GM12878 (cell line): ENCODE results near the gene SRXN1. TPM values are rescaled to one million over a fixed set of nuclear protein-coding genes. Genes with fewer than 3 reads are reported as not detected.

Experiments used
- ATAC-seq: fragments of 200-7000 bp; cut with Tn5 transposase; 3 replicates; pipeline ENCODE4 v1.9.1; 2020; ENCODE audit warnings: mild to moderate bottlenecking, moderate library complexity
- BruUV-seq: library from RNA; stranded (reverse); fragments of 400-500 nt; replicated peaks from 2 replicates; lab custom pipeline; 2021; lab: Mats Ljungman, UMichigan
- CTCF ChIA-PET: fragments of 300-600 bp; sonication (Branson Sonifier 250); formaldehyde crosslinking; extraction: SDS; loops from one replicate; lab custom pipeline; 2021; ENCODE audit warnings: inconsistent platforms; lab: Yijun Ruan, JAX
- POLR2A ChIA-PET: fragments of 350-600 bp; formaldehyde crosslinking; extraction: SDS; loops from one replicate; lab custom pipeline; 2021; ENCODE audit warnings: inconsistent platforms; lab: Charles Lee
- RAD21 ChIA-PET: fragments of 300-600 bp; sonication (Branson Sonifier 250); formaldehyde crosslinking; loops from one replicate; lab custom pipeline; 2023; ENCODE audit warnings: antibody characterized with exemption; ENCODE audit not compliant: unreplicated experiment; lab: Charles Lee
- SMC1A ChIA-PET: fragments of 300-600 bp; sonication (Branson Sonifier 250); formaldehyde crosslinking; loops from one replicate; lab custom pipeline; 2023; ENCODE audit not compliant: unreplicated experiment, uncharacterized antibody; lab: Charles Lee
- DNase-seq: peaks from one replicate; pipeline ENCODE4 v3.0.0-alpha.2; 2011; ENCODE audit warnings: low read depth, low spot score
- FAIRE-seq: peaks from 3 replicates; lab custom pipeline; 2011; peaks lifted over from hg19 to GRCh38; lab: Jason Lieb, UNC
- H2AFZ ChIP-seq: 2 replicates; pipeline ENCODE4 v1.6.0; 2011; ENCODE audit warnings: low read depth, low read length, control low read depth; ENCODE audit not compliant: control insufficient read depth
- H3K27ac ChIP-seq: 2 replicates; pipeline ENCODE4 v1.5.1; 2011; ENCODE audit warnings: control low read depth; ENCODE audit not compliant: control insufficient read depth, insufficient read depth
- H3K27me3 ChIP-seq, 2 experiments: replicated peaks in 1 of 2; 2 replicates each; pipeline versions ENCODE4 v1.6.0 to v1.6.1; 2011; ENCODE audit warnings: low read length in 1 of 2; ENCODE audit not compliant: control insufficient read depth in 2 of 2, insufficient read depth in 2 of 2
- H3K36me3 ChIP-seq, 2 experiments: 2 replicates each; pipeline ENCODE4 v1.5.1; 2011; ENCODE audit warnings: low read length in 1 of 2; ENCODE audit not compliant: control insufficient read depth in 2 of 2, insufficient read depth in 2 of 2
- H3K4me1 ChIP-seq: 2 replicates; pipeline ENCODE4 v1.6.1; 2011; ENCODE audit warnings: mild to moderate bottlenecking, low read length, moderate library complexity, mixed read lengths; ENCODE audit not compliant: control insufficient read depth, insufficient read depth
- H3K4me2 ChIP-seq: 2 replicates; pipeline ENCODE4 v1.6.0; 2011; ENCODE audit warnings: control low read depth; ENCODE audit not compliant: control insufficient read depth, insufficient read depth
- H3K4me3 ChIP-seq: fragments of 200-600 bp; sonication (generic); 2 replicates; pipeline ENCODE4 v1.5.1; 2016
- H3K79me2 ChIP-seq: 2 replicates; pipeline ENCODE4 v1.6.0; 2011; ENCODE audit warnings: low read length; ENCODE audit not compliant: control insufficient read depth, insufficient read depth
- H3K9ac ChIP-seq: 2 replicates; pipeline ENCODE4 v1.8.0; 2011; ENCODE audit warnings: low read length, control low read depth, mixed read lengths; ENCODE audit not compliant: control insufficient read depth, insufficient read depth
- H3K9me3 ChIP-seq: replicated peaks from 3 replicates; pipeline ENCODE4 v1.5.1; 2011; ENCODE audit warnings: mild to moderate bottlenecking, low read length; ENCODE audit not compliant: control insufficient read depth, insufficient read depth
- H4K20me1 ChIP-seq: 2 replicates; pipeline ENCODE4 v1.6.0; 2011; ENCODE audit not compliant: control insufficient read depth, insufficient read depth
- BCL11A ChIP-seq: IDR thresholded peaks from 2 replicates; pipeline ENCODE4 v1.6.1; 2011; ENCODE audit warnings: low read depth, low read length
- CBFB ChIP-seq: IDR thresholded peaks from 2 replicates; pipeline ENCODE4 v1.6.1; 2016; ENCODE audit warnings: antibody characterized with exemption, low read depth
- PML ChIP-seq: IDR thresholded peaks from 2 replicates; pipeline ENCODE4 v1.6.1; 2012; ENCODE audit warnings: low read length, inconsistent platforms
- RB1 ChIP-seq: fragments of 450-650 bp; formaldehyde crosslinking; IDR thresholded peaks from 2 replicates; pipeline ENCODE4 v1.6.1; 2017; ENCODE audit warnings: mild to moderate bottlenecking, borderline replicate concordance
- WGBS: methylation state at CpG from one replicate; pipeline ENCODE4 v1.1.6; 2016; ENCODE audit warnings: low lambda C conversion rate; ENCODE audit not compliant: insufficient replicate concordance, insufficient coverage; ENCODE audit errors: missing lambda C conversion rate; 5-methylcytosine and 5-hydroxymethylcytosine counted together
- in situ Hi-C: fragments of 300-500 bp; cut with MboI; formaldehyde crosslinking; loops from 9 replicates; pipeline ENCODE4 v1.14.3; 2018; ENCODE audit warnings: mixed read lengths
- intact Hi-C: fragments of 100-400 bp; cut with micrococcal nuclease; formaldehyde crosslinking; loops from one replicate; pipeline ENCODE4 v1.14.2; 2022; ENCODE audit not compliant: unreplicated experiment
- polyA plus RNA-seq, 11 experiments: library from polyadenylated mRNA; depleted of rRNA in 4 of 11; unstranded in 6 of 11; stranded (reverse) in 5 of 11; fragments of >200 nt; fragmentation: Nextera tagmentation in 4 of 11; fragmentation: Illumina TruSeq in 1 of 11; extraction: Ambion mirVana in 4 of 11; extraction: Trizol in 1 of 11; gene quantifications; 1 replicate in 1 of 11; 2 replicates in 10 of 11; pipeline versions ENCODE4 v1.2.1 to v1.2.3, GENCODE V29; 2011 to 2016; ENCODE audit warnings: inconsistent platforms in 2 of 11, missing spikeins in 2 of 11, low read depth in 1 of 11
- total RNA-seq, 4 experiments: library from RNA; depleted of rRNA in 3 of 4; stranded (reverse); fragments of >200 nt in 3 of 4; fragmentation: Illumina TruSeq in 1 of 4; extraction: Trizol in 1 of 4; gene quantifications; 2 replicates each; pipeline versions ENCODE4 v1.2.1 to v1.2.3, GENCODE V29; 2013 to 2021
- TF ChIP-seq, protein P1 (sequence below): fragments of 450-650 bp; IDR thresholded peaks from 2 replicates; pipeline ENCODE4 v1.6.1; 2016; ENCODE audit warnings: mild to moderate bottlenecking

The SRXN1 gene
- total and polyA plus RNA-seq, 10 of the 15 experiments (the other 5 are each of a cell fraction or from before 2014, with no cell fraction given) = 4.1 to 20.5 (median 15.6) TPM

DNA sequence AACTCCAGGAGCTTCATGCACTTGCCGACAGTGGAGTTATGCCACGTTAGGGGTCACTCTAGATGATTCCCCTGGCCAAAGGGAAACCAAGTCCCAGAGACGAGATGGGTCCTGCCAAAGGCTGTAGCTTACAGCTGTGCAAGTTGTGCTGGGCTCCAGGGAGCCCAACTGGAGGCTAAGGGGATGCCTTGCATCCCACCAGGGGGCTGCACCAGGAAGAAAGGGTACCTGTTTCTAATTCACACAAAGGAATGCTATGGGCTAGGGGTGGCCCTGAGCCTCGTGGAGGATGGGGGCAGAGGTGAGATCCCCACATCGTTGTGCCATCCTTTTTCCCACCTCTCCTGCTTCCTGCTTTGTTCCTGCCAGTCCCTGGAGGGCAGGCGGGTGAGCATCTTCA lies 46.3 kb upstream of the SRXN1 start:
- Histone ChIP-seq H3K4me2 (no peak overlapping the region), H3K9me3 (no peaks in the 10 kb centered on the region), H3K79me2 (no peaks in the 10 kb centered on the region), H3K4me3 (no peak overlapping the region), H2AFZ (no peak overlapping the region), H3K27me3 (peaks cover 0 to 1% of the 10 kb centered on the region in 2 experiments; a peak in 3 of 4 replicates), H3K4me1 (no peaks in the 10 kb centered on the region), H3K9ac (no peak overlapping the region), H3K36me3 (no peaks in the 10 kb centered on the region), H4K20me1 (no peaks in the 10 kb centered on the region), H3K27ac (no peak overlapping the region)
- WGBS = 14% methylated on average over 6 of the region's 6 CpGs
- FAIRE-seq = no peak
- SMC1A ChIA-PET = no interaction called here
- ATAC-seq = no peak
- in situ Hi-C loops = no loop called here
- POLR2A ChIA-PET = no interaction called here
- CTCF ChIA-PET = interaction anchor here (1.1 kb wide), 1 partner anchor 40 kb away, joined by 3 read pairs; no protein-coding TSS in a partner anchor
- BruUV-seq = no TSS peak
- DNase-seq = no peak
- intact Hi-C loops = no loop called here
- TF ChIP-seq BCL11A = no peak
- RAD21 ChIA-PET = no interaction called here

DNA sequence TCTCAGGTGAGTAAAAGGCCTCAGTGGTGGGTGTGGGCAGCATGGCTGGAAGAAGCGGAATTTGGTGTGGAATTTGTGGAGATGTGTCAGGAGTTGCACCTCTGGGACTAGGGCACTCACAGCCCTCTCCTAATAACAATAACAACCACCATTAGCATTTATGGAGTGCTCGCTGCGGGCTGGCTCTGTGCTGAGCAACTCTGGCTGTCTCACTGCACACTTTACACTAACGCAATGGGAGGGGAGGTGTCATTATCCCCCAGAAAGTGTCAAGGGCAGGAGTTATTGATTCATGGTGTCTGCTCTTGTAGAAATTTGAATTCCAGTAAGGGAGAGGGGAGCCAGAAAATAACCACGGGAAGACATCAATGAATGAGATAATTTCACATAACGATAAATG lies 45.3 kb upstream of the SRXN1 start:
- CTCF ChIA-PET = no interaction called here
- no peak for FAIRE-seq
- no peak overlapping the region for H2AFZ ChIP-seq
- POLR2A ChIA-PET = no interaction called here
- no peak overlapping the region for H3K4me3 ChIP-seq
- no TSS peak for BruUV-seq
- DNase-seq = no peak
- WGBS = 34% methylated on average over 6 of the region's 6 CpGs
- no peak for ATAC-seq
- no peaks in the 10 kb centered on the region for H3K79me2 ChIP-seq
- TF ChIP-seq PML = no peak
- no peak for TF ChIP-seq CBFB
- no peak for TF ChIP-seq RB1
- TF ChIP-seq, protein P1, sequence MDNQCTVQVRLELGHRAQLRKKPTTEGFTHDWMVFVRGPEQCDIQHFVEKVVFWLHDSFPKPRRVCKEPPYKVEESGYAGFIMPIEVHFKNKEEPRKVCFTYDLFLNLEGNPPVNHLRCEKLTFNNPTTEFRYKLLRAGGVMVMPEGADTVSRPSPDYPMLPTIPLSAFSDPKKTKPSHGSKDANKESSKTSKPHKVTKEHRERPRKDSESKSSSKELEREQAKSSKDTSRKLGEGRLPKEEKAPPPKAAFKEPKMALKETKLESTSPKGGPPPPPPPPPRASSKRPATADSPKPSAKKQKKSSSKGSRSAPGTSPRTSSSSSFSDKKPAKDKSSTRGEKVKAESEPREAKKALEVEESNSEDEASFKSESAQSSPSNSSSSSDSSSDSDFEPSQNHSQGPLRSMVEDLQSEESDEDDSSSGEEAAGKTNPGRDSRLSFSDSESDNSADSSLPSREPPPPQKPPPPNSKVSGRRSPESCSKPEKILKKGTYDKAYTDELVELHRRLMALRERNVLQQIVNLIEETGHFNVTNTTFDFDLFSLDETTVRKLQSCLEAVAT = no peak
- no peak overlapping the region for H3K9ac ChIP-seq
- no peak overlapping the region for H3K4me2 ChIP-seq
- intact Hi-C loops = no loop called here
- H3K36me3 ChIP-seq = no peaks in the 10 kb centered on the region
- in situ Hi-C loops = no loop called here
- SMC1A ChIA-PET = no interaction called here
- RAD21 ChIA-PET = no interaction called here
- H3K27ac ChIP-seq = no peak overlapping the region
- H3K27me3 ChIP-seq = peaks cover 0 to 1% of the 10 kb centered on the region in 2 experiments; a peak in 3 of 4 replicates
- H4K20me1 ChIP-seq = no peaks in the 10 kb centered on the region
- H3K9me3 ChIP-seq = no peaks in the 10 kb centered on the region
- no peaks in the 10 kb centered on the region for H3K4me1 ChIP-seq
